ENCODE measurements around the gene MCRIP1.

GRCh38 chr17:81871387-81872230, 38.5 kb upstream of the MCRIP1 start:
- peak; percentile 99 to 100 for TF ChIP-seq POLR2AphosphoS5 (IDR thresholded peaks at IDR 0.05)
- peak; percentile 30 to 58 (median 45) for TF ChIP-seq CTCF (IDR thresholded peaks at IDR 0.05)
- TF ChIP-seq POLR2A (IDR thresholded peaks at IDR 0.05; ENCODE audit: low read depth): peak; percentile 98

Measured in esophagus muscularis mucosa (tissue), 3 donors.